Activated T-helper 1 cell treated with anti-CD3 and anti-CD28 coated beads, Interleukin-12 subunit alpha, Interleukin-12 subunit beta, Interleukin-2, Interleukin-4 antibody, amounts not matched to agents 30 ng/mL and 10 ng/mL and 1 ng/mL, durations not matched to agents 14 hours and 24 hours and 36 hours (primary cell): ENCODE data around the gene RNF208. TPM values are rescaled to one million over a fixed set of nuclear protein-coding genes. Genes with fewer than 3 reads are reported as not detected.
A peak's percentile ranks its signal among the peaks of the same experiment; 100 is the strongest.

Experiments used
- DNase-seq: peaks from one replicate; pipeline ENCODE4 v3.0.0; 2021; ENCODE audit warnings: low spot score
- H3K27ac Mint-ChIP-seq: one replicate; pipeline ENCODE4 v1.8.0; 2021; ENCODE audit warnings: mild to moderate bottlenecking, mixed read lengths
- H3K27me3 Mint-ChIP-seq: one replicate; pipeline ENCODE4 v1.8.0; 2022; ENCODE audit warnings: mild to moderate bottlenecking, moderate library complexity, mixed read lengths; ENCODE audit not compliant: insufficient read depth
- H3K36me3 Mint-ChIP-seq: one replicate; pipeline ENCODE4 v1.8.0; 2021; ENCODE audit warnings: low read depth, mixed read lengths
- H3K4me1 Mint-ChIP-seq: one replicate; pipeline ENCODE4 v1.8.0; 2021; ENCODE audit warnings: low read depth, mixed read lengths
- H3K4me3 Mint-ChIP-seq: one replicate; pipeline ENCODE4 v1.8.0; 2021; ENCODE audit warnings: mild to moderate bottlenecking, moderate library complexity, mixed read lengths
- H3K9me3 Mint-ChIP-seq: one replicate; pipeline ENCODE4 v1.8.0; 2021; ENCODE audit warnings: mixed read lengths
- intact Hi-C: fragments of 100-400 bp; cut with micrococcal nuclease; formaldehyde crosslinking; loops from one replicate; pipeline ENCODE4 v1.15.1; 2024
- total RNA-seq: library from RNA; stranded (reverse); gene quantifications from 2 replicates; pipeline ENCODE4 v1.2.3, GENCODE V29; 2022

Gene RNF208
- total RNA-seq, 1 donor from 2014 or later: 11.0 TPM

DNA sequence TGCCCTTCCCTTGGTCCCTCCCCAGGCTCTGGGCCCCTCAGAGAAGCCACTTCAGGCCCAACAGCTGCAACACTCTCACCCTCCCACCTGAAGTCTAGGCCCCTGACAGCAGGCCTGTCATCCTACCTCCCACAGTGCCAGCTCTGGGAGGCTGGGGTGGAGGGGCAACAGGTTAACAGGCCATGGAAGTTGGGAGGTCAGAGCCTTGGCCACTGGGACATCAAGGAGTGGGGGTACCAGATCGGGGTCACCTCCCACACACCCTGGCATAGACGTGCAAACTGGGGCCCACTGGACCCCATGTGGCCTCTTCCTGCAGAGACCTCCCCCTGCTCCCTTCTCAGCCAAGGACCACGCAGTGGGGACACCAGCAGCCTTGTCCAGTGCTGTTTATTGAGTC, 30.8 kb downstream of the RNF208 start:
- H3K27me3 Mint-ChIP-seq: peaks cover 4% of the 10 kb centered on the region
- no peak overlapping the region for H3K27ac Mint-ChIP-seq

DNA sequence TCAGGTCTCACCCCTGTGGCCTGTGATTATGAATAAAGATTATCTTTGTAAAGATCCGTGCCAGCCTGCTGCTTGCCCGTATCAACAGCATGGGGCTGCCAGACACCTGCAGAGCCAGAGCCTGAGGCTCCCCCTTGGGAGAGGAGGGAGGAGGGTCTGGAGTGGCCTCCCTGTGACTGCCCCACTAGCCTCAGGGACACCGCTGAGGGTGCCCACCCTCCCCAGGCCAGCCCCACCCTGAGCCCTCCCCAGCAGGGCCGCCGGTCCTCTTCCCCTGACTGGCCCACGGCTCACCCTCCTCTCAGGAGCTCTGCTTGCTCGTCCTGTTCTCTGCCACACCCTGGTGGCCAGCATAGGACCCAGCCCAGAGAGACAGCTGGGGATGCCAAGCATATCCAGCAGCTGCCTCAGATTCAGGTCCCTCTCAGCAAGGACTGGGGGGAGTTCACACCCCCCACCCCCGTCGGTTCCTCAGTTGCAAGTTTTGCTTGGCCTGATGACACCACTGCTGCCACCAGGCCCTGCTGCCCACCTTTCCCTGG, 31.7 kb downstream of the RNF208 start:
- Mint-ChIP-seq H3K27ac (peak overlapping the region; percentile 79), H3K9me3 (no peaks in the 10 kb centered on the region), H3K36me3 (peaks cover 5% of the 10 kb centered on the region), H3K4me1 (peaks cover 24% of the 10 kb centered on the region), H3K27me3 (peaks cover 4% of the 10 kb centered on the region), H3K4me3 (peak overlapping the region; percentile 75)
- intact Hi-C loops: no loop called here
- DNase-seq: no peak

More for the DNA sequence above, 30.8 kb downstream of the RNF208 start:
- peaks cover 5% of the 10 kb centered on the region for H3K36me3 Mint-ChIP-seq
- DNase-seq: no peak
- H3K4me1 Mint-ChIP-seq: peaks cover 24% of the 10 kb centered on the region
- H3K9me3 Mint-ChIP-seq: no peaks in the 10 kb centered on the region
- H3K4me3 Mint-ChIP-seq: peak overlapping the region; percentile 75
- intact Hi-C loops: no loop called here

DNA sequence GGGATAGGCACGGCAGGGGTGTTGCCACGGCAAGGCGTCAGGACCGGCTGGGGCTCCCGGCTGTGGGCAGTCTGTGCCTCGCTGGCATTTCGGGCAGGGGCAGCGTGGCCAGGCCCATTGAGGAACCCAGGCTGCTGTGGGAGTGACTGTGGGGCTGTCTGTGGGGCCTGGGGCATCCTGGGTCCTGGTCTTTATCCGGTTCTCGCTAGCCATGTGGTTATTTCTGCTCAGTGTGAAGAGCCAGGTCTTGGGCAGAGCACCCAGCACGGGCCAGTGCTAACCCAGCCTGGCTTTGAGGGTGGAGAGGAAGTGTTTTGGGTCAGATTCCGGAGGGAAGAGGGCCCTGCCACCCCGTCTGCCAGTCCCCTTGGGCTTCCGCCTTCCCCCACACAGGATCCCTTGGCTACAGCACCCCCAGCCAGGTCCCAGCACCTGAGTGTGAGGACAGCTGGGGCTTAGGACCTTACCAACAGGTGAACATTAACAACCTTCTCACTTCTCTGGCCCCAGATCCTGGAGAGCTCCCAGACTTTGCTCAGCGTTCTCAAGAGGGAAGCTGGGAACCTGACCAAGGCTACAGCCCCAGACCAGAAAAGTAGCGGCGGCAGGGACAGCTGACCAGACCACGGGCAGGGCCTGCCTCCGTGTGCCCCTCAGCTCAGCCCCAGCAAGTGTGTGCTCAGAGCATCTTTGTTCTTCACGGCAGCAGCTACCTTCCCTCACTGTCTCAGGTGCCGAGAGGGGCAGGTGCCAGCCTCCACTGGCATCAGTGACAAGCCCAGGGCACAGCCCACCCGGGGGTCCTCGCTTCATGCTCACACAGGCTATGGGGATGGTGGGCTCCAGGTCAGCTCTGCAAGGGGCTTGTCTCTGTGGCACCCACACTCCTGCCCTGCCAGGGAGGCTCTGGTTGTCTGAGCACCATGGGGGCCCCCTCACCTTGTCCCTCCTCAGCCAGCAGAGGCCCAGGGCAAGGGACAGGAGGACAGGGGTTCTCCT, 32.4 kb downstream of the RNF208 start:
- Mint-ChIP-seq H3K27me3 (peaks cover 4% of the 10 kb centered on the region), H3K36me3 (peaks cover 5% of the 10 kb centered on the region), H3K27ac (peak overlapping the region; percentile 87), H3K9me3 (no peaks in the 10 kb centered on the region), H3K4me3 (peak overlapping the region; percentile 97), H3K4me1 (peaks cover 24% of the 10 kb centered on the region)
- intact Hi-C loops: loop anchor here (1.0 to 2.0 kb wide), 3 partner anchors 33 to 75 kb away; partner anchors contain the start of genes DPP7 and RNF224
- no peak for DNase-seq

DNA sequence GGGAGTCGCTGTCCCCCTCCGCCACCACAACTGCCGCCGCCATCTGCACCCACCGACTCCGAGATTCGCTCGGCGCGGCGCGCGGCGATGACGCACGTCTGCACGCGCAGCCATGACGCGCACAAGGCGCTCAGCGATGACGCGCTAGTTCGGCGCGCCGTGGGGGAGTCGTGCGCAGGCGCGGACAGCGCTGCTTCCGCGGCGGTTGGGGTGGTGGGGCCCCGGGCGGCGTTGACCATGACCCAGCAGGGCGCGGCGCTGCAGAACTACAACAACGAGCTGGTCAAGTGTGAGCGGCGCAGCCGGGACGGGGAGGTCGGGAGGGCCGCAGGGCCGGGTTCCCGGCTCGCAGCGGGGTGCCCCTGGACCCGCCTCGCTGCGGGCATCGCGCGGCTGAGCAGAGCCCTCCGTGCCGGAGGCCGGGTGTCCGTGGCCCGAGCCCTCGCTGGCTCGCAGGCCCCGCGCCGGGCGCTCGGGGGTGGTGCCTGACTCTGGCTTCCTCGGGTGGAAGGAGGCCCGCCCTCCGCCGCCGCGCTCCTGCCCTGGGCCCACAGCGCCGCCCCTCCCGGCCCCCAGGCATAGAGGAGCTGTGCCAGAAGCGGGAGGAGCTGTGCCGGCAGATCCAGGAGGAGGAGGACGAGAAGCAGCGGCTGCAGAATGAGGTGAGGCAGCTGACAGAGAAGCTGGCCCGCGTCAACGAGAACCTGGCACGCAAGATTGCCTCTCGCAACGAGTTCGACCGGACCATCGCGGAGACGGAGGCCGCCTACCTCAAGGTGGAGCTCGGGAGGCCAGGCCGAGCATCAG, 33.3 kb downstream of the RNF208 start, which contains the start of the genes ANAPC2 and SSNA1:
TSS of gene ANAPC2 (minus strand) at position 71 of the 807 bp plus-strand sequence. CDS start at position 43, 28 bp downstream.
TSS of gene SSNA1 (plus strand) at position 187 of the 807 bp plus-strand sequence. CDS start at position 238, 51 bp downstream.
- intact Hi-C loops: loop anchor here (1.0 to 2.0 kb wide), 11 partner anchors 12 to 397 kb away; partner anchors contain the start of genes DPP7, NDOR1, NELFB and RNF224
- H3K4me1 Mint-ChIP-seq: peaks cover 24% of the 10 kb centered on the region
- peaks cover 11% of the 10 kb centered on the region for H3K36me3 Mint-ChIP-seq
- peak within 1 kb of the TSS; percentile 87 for H3K27ac Mint-ChIP-seq
- DNase-seq: peak; percentile 94
- H3K27me3 Mint-ChIP-seq: peaks cover 4% of the 10 kb centered on the region
- H3K4me3 Mint-ChIP-seq: peak within 1 kb of the TSS; percentile 97
- no peaks in the 10 kb centered on the region for H3K9me3 Mint-ChIP-seq

DNA sequence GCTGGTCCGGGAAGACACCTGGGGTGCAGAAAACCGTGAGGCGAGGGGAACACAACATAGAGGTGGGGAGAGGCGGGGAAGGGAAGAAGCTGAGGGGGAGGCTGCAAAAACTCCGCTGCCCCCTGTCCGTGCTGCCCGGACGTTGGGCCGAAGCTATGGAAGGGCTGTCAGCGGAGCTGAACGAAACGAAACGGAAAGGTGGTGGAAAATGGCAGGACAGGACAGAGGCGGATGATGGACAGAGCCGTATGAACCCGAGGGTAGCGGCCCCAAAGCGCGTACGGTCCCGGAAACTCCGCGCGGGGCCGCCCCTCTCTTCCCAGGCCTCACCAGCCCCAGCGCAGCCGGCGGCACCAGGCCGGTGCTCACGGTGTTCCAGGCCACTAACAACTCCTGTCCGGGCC, 34.0 kb downstream of the RNF208 start:
- no peak for DNase-seq
- Mint-ChIP-seq H3K9me3 (no peaks in the 10 kb centered on the region), H3K27me3 (peaks cover 4% of the 10 kb centered on the region), H3K4me3 (peak overlapping the region; percentile 92), H3K4me1 (peaks cover 24% of the 10 kb centered on the region), H3K27ac (peak overlapping the region; percentile 86), H3K36me3 (peaks cover 13% of the 10 kb centered on the region)
- intact Hi-C loops: loop anchor here (1.0 to 2.0 kb wide), 9 partner anchors 12 to 397 kb away; partner anchors contain the start of genes NDOR1, NELFB, TMEM141 and TMEM203

DNA sequence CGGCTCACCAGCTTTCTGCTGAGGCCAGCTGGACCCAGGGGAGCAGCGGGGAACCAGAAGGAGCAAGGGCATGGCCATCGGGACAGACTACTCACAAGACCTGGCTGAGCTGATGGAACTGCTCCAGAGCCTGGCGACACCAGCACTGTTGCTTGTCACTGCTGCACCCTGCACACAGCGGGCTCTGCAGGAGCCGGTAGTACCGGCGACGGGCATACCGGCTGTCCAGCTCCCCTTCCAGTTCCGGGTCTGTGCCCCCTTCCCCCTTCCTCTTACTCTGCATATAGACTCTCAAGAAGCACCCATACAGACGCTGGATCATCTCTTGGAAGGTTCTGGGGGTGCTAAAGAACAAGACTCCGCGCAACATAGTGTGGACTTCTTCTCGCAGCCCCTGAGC, 34.7 kb downstream of the RNF208 start:
- no peak for DNase-seq
- intact Hi-C loops: no loop called here
- peaks cover 24% of the 10 kb centered on the region for H3K4me1 Mint-ChIP-seq
- peaks cover 4% of the 10 kb centered on the region for H3K27me3 Mint-ChIP-seq
- peaks cover 13% of the 10 kb centered on the region for H3K36me3 Mint-ChIP-seq
- H3K4me3 Mint-ChIP-seq: peak overlapping the region; percentile 92
- H3K9me3 Mint-ChIP-seq: no peaks in the 10 kb centered on the region
- H3K27ac Mint-ChIP-seq: peak overlapping the region; percentile 86

DNA sequence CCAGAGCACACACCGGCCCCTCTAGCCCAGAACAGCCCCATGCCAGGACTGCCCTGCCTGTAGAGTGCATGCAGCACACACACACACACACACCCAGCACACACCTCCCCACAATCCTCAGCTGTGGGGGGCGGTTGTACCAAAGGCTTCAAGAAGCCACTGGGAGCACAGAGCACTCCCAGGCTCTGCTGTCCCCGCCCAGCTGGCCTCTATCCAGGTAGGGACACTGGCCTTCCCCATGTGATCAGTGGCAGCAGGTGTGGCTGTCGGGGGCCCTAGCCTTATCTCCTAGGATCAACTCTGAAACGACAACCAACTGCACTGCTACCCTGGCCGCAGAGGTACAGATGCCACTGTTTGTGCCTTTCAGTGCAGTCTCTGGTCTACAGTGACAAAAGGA, 35.7 kb downstream of the RNF208 start:
- Mint-ChIP-seq H3K4me3 (peak overlapping the region; percentile 92), H3K27me3 (peaks cover 4% of the 10 kb centered on the region), H3K4me1 (peaks cover 24% of the 10 kb centered on the region), H3K9me3 (no peaks in the 10 kb centered on the region), H3K27ac (no peak overlapping the region), H3K36me3 (peaks cover 16% of the 10 kb centered on the region)
- intact Hi-C loops: no loop called here
- DNase-seq: no peak

DNA sequence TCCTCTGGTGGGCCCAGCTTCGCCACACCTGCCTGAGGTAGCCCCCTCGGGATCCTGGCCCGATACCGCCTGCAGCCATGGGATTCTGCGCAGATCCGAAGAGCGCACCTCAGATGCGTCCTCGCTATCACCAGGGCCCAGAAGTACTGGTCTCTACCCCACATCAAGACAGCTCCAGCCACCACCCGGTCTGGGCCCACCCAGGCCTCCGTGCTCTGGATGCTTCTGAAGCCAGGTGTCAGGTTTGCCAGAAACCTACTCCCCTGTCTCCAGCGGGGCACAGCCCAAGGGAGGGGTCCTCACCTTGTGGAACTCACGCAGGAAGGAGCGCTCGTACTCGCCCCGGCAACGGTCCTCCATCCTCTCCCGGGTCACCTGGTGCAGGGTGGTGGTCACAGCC, 36.1 kb downstream of the RNF208 start:
- intact Hi-C loops: no loop called here
- Mint-ChIP-seq H3K9me3 (no peaks in the 10 kb centered on the region), H3K36me3 (peaks cover 16% of the 10 kb centered on the region), H3K27ac (no peak overlapping the region), H3K4me3 (no peak overlapping the region), H3K4me1 (peaks cover 24% of the 10 kb centered on the region), H3K27me3 (peaks cover 4% of the 10 kb centered on the region)
- DNase-seq: no peak

DNA sequence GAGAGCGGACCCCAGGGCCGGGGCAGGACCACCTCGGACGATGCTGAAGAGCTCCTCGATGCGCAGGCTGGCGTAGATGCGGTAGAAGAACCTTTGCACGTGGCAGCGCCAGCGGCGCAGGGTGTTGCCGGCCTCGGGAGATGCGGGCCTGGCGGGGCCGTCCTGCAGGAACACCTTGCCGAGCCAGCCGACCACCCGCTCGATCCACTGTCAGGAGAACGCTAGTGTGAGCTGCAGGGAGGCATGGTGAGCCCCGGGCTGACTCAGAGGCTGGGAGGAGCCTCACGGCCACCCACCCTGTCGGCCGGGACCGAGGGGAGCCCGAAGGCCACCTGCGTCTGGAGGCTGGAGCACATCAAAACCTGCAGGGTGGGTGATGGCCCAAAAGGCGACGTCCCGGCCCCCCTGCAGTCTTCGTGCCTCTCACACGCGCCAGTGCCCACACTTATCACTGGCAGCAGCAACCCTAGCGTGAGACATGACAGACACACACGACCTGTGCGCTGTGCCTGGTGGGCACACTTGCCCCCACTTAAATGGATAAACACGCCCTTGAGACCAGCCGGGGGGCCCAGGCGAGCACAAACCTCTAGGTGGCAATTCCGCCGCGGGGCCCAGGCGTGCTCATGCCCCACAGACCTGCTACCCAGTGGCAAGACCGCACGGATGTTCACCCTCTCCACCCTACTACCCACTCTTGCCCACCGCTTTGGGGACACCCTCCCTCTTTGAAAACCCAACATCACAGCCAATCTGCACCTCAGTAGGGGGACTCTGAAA, 37.0 kb downstream of the RNF208 start:
- Mint-ChIP-seq H3K27ac (no peak overlapping the region), H3K9me3 (no peaks in the 10 kb centered on the region), H3K36me3 (peaks cover 14% of the 10 kb centered on the region), H3K4me3 (no peak overlapping the region), H3K27me3 (peaks cover 4% of the 10 kb centered on the region), H3K4me1 (peaks cover 24% of the 10 kb centered on the region)
- no peak for DNase-seq
- intact Hi-C loops: no loop called here

DNA sequence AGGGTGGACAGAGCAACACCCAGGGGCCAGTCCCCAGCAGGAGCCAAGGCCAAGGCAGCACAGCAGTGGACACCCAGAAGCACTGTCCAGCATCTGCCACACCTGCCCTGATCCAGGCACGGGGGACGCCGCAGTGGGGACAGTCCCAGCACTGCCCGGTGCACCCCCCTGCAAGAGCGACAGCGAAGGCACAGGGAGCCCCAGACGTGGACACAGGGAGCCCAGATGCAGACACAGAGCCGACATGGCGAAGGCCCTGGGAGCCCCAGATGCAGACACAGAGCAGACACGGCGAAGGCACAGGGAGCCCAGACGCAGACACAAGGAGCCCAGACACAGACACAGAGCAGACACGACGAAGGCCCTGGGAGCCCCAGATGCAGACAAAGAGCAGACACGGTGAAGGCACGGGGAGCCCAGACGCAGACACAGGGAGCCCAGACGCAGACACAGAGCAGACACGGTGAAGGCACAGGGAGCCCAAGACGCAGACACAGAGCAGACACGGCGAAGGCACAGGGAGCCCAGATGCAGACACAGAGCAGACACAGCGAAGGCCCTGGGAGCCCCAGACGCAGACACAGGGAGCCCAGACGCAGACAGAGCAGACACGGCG, 38.0 kb downstream of the RNF208 start:
- H3K27ac Mint-ChIP-seq: no peak overlapping the region

DNA sequence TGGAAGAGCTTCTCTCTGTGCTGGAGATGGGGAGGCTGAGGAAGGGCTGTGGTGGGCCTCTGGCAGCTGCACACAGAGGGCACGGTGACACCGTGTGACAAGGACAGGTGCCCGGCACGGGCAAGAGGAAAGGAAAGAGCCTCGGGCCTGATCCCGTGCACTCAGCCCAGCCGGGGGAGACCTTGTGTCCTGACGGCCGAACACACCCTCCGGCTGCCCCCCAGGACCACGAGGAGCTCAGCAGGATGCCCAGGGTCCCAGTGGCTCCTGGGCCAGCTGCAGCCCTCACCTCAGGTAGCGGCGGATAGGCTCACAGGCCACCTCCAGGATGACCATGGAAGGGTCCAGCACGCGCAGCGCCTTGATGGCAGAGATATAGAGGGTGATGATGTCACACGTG, 39.2 kb downstream of the RNF208 start:
- H3K9me3 Mint-ChIP-seq: no peaks in the 10 kb centered on the region
- no peak for DNase-seq
- no peak overlapping the region for H3K4me3 Mint-ChIP-seq
- intact Hi-C loops: no loop called here
- peaks cover 16% of the 10 kb centered on the region for H3K4me1 Mint-ChIP-seq
- peaks cover 11% of the 10 kb centered on the region for H3K36me3 Mint-ChIP-seq
- H3K27me3 Mint-ChIP-seq: peaks cover 4% of the 10 kb centered on the region
- H3K27ac Mint-ChIP-seq: no peak overlapping the region

More for the DNA sequence above, 38.0 kb downstream of the RNF208 start:
- Mint-ChIP-seq H3K9me3 (no peaks in the 10 kb centered on the region), H3K4me1 (peaks cover 18% of the 10 kb centered on the region), H3K4me3 (no peak overlapping the region), H3K27me3 (peaks cover 4% of the 10 kb centered on the region), H3K36me3 (peaks cover 13% of the 10 kb centered on the region)
- intact Hi-C loops: no loop called here
- no peak for DNase-seq
